HG03108 (cell line): ENCODE measurements around the gene CLIC3.
A peak's percentile ranks its signal among the peaks of the same experiment; 100 is the strongest.

ENCODE experiments used
- ATAC-seq: cut with Tn5 transposase; IDR thresholded peaks from one replicate; pipeline ENCODE4 v1.9.1; 2021; ENCODE audit warnings: moderate library complexity; ENCODE audit not compliant: unreplicated experiment

CLIC3 gene

DNA sequence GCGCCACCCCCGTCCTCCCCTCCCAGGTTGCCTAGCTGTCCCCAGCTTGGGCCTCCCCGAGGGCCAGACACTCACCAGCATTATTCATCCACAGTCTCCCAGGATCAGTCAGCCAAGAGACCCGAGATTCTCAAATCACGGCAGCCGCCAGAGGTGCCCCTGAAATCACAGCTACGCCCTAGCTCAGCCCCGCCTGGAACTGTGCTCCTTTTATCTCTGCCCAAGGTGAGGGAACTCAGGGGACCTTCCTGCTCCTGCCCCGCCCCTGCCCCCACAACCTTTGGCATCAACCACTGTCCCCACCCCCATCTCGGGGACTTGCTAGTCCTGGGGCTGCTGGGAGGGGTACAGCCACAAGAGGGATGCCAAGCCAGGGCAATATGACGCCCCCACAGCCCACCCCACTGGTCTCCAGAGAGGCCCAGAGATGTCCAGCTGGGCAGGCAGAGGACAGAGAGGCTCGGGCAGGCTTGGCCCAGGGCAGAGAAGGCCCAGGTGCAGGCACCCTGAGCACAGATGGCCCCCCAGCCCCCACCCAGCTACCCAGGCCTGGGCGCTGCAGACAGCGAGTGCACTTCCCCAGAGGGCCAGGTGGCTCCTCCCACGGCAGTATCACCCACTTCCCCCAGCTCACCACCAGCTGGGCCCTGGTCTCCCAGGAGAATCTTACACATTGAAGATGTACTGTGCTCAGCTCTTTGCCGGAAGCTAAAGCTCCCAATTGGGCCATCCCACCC is 35.7 kb upstream of the CLIC3 start, which contains the start of gene FUT7:
FUT7 (minus strand) TSS at position 185 of the 737 bp plus-strand sequence; CDS start at position 88, 97 bp downstream.
- ATAC-seq: no peak

DNA sequence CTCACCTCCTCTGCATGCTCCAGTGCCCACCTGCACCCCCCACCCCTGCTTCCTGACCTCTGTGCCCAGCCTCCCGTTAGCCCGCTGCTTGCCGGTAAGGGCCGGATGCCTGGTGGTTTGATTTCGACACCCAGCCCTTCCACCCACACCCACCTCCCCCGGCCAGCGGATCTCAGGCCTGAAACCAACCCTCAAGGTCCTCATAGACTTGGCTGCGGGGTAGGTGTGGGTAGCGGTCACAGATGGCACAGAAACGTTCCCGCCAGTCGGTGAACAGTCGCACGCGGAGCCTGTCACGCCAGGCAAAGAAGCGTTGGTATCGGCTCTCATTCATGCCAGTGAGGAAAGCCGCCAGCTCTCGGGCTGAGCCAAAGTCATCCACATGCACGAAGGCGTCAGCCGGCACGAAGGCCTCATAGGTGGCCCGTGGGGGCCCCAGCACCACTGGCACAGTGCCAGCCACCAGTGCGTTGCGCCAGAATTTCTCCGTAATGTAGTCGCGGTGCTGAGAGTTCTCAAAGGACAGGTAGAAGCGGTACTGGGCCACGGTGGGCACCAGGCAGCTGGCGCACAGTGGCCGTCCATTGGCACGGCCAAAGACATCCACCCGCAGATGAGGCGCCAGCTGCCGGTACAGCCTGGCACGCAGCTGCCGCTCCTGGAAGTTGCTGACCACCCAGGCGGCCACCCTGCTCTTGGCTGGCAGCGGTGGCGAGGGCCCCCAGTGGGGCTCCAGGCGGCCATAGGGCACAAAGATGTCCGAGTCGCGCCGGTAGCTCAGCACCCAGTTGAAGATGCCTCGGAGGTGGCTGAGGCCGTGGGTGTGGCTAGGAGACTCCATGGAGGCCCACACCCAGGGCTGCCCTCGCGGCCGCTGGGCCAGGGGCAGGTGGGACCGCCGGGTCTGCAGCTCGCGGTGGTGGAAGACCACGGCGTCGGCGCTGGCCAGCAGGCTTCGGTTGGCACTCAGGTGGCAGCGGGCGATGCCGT is 34.5 kb upstream of the CLIC3 start:
- ATAC-seq: no peak

DNA sequence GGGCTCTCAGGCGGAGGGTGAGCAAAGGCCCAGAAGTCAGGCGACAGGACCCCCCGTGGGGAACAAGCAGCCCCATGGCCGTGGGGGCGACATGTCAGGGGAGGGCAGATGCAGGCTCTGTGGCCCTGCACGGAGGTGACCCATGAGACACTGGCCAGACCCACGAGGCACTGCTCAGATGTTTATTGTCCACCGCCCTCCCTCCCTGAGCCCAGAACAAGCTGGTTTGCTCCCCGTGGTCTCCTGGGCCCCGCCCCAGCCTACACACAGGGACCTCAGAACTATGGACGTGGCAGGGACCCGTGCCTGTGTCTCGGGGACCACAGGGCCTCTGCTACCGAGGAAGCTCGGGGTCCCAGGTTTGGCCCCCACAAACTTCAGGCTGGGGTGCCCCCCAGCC is 33.6 kb upstream of the CLIC3 start:
- ATAC-seq: no peak

DNA sequence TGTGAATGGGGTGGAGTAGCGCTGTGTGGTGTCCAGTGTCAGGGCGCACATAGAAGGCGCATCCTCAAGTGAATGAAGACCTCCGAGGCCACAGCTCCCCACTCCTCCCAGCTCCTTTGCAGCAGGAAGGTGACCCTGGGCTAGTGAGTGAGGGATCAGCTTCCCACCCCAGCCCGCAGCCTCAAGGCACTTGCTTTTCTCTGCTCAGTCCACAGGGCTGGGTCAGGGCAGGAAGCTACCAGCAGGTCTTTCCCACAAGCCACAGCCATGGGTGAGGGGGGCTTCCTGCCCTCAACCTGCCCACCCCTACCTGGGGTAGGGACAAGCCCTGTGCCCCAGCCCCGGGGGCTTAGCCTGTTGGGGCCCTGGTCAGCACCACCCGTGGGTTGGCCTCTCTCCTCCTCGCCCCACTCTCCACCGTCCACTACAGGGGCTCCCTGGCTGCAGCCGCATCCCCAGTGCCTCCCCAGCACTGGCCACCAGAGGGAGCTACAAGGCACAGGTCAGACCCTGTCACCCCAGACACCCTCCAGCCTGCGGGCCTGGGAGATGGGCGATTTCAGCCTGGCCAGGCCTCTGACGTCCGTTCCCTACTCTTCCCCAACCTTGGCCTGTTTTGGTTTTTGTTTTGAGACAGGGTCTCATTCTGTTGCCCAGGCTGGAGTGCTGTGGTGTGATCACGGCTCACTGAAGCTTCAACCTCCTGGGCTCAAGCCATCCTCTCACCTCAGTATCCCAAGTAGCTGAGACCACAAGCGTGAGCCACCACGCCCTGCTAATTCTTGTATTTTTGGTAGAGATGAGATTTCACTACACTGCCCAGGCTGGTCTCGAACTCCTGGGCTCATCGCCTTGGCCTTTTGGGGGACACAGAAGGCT is 32.9 kb upstream of the CLIC3 start:
- ATAC-seq: peak; percentile 31

DNA sequence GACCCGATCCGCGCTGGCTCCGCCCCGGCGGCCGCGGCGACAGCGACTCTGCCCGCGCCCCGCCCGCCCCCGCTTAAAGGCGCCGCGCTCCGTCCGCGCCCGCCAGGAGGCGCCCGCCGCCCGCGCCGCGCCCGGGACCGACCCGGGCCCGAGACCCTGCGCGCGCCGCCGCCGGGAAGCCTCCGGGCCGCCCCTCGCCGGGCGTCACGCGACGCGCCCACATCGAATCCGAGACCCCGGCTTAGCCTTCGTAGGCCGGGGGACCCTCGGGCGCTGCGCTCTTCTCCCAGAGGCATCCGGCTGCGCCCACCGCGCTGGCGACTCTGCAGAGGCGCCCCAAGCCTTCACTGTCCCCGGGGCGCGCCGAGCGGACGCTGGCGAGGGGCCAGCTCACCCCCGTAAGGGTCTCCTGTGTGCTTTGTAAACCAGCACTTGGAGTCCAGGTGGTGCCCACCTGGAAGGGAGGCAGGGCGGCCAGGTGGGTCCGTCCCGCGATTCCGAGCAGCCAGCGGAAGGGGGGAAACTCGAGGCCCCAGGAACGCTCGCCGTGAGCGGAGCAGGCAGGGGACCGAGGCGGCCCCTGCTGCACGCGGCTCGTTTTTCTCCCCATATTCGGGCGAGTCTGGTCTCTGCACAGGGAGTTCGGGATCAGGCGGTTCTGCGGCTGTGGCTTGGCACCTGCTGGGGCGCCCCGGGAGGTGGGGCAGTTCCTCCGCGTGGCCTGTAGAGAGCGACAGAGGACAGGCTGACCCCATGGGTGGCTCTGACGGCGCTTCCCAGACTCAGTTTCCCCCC is 32.1 kb upstream of the CLIC3 start:
- peak; percentile 13 for ATAC-seq

DNA sequence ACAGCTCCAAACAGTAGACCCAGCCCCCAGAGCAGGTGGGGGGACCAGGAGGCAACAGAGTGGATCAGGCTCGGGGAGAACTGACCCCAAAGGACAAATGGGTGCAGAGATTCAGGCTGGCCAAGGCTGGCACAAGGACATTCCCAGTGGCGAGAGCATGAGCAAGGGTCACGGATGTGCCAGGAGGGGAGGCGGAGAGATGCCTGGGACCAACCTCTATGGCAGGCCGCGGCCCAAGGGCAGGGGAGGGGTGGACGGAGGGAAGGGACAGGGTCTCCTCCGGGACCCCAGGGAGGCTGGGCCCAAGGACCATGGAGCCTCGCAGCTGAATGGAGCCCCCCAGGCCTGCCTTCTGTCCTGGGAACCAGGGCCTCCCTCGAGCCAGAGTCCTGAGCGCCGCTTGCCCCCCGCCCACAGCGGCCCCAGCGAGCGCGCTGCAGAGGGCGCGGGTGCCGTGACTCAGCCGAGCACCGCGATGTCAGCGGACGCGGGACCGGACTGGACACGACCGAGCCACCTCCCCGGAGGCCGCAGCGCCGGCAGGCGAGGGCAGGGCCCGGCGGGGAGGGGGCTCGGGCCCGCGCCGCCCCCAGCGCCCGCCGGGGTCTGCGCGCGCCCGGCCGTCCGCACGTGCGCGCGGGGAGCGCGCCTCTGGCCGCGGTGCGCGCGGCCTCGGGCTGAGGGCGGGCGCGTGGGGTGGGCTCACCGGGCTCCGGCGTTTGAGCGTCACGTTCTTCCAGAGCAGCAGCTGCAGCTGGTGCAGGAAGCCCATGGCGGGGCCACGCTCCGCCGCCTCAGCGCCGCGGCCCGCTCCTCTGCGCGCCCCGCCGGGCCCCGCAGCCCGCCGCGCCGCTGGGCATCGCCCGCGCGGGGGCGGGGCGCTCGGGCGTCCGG is 31.2 kb upstream of the CLIC3 start, which contains the start of gene ABCA2:
ABCA2 (minus strand) TSS at position 869 of the 894 bp plus-strand sequence; CDS start at position 772, 97 bp downstream.
- no peak for ATAC-seq

DNA sequence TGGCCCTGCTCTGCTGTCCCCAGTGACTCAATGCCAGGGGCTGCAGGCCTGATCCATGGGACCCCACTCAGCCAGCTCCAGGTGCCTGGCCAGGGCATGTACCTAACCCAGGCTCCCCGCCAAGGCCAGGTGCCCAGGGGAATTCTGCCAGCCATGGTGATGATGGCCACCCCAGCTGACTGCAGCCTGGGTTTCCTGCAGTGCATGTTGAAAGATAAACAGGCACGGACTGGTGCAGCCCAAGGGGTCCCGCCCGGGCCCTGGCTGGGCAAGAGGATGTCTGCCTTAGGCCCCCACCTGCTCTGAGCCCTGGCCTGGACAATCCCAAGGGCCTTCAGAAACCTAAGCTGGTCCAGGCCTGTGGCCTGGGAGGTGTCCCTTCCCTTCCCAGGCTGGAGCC is 30.5 kb upstream of the CLIC3 start:
- no peak for ATAC-seq

DNA sequence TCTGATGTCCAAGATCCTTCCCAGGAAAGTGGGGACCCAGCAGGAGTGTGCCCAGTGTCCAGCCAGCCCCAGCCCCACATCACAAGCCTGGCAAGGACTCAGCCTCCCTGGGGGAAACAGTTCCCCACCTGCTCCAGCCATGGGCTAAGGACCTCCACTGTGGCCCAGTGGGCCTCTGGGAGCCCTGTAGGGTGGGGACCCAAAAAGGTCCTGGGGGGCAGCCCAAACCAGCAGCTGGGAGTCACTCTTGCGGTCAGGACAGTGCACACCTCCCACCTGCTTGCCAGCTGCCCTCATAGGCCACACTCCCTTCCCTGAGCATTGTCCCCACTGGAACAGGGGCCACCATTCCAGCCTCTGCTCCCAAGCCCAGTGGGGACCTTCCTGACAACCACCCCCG is 30.0 kb upstream of the CLIC3 start:
- no peak for ATAC-seq

DNA sequence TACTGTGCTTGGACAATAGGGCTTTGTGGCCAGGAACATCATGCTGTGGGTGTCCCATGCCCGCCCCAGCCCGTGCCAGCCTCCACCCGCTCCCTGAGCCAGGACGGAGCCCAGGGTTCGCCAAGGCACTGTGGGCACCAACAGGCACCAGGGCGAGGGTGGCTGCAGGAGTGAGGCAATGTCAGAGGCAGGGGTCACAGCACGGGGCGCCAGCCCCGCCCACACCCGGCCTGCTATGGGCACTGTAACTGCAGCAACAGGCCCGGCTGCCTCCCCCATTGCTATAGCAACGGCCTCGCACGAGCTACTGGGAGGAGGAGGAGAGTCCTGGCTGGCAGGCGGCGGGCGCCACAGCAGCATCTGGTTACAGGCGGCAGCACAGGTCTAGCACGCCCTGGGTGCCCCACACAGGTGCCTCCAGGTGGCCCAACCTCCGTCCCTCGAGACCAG is 29.2 kb upstream of the CLIC3 start:
- ATAC-seq: no peak

DNA sequence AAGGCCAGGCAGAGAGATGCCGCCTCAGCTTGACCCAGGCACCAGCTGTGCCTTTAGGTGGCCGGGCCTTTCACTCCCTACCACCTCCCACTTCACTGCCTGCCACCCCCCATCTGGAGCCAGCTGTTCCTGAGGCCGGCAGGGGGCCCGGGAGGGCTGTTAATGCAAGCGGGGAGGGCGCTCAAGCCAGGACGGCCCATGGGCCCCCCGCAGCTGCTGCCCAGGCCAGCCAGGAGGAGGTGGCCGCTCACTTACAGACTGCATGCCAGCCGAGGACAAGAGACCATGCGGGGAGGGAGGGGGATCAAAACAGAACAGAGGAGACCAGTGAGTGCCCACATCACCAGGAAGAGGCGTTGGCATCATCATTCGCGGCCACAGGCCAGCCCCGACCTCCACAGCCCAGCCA is 27.2 kb upstream of the CLIC3 start:
- no peak for ATAC-seq

DNA sequence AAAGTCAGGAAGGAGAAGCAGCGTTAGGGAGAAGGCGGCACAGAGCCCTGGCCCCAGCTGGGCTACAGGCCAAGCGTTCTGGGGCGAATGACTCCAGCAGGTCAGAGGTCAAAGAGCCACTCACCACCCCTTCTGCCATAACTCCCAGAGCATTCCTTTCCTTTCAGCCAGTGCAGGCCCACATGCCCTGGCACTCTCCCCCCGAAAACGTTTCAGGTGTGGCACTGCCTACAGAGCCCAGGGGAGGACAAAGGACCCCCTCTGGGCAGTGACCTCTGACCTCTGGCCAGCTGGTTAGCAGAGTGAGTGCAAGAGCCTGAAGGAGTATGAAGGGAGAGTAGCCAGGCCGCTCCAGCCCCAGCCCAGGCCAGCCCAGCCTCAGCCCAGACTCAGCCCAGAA is 26.8 kb upstream of the CLIC3 start:
- no peak for ATAC-seq

DNA sequence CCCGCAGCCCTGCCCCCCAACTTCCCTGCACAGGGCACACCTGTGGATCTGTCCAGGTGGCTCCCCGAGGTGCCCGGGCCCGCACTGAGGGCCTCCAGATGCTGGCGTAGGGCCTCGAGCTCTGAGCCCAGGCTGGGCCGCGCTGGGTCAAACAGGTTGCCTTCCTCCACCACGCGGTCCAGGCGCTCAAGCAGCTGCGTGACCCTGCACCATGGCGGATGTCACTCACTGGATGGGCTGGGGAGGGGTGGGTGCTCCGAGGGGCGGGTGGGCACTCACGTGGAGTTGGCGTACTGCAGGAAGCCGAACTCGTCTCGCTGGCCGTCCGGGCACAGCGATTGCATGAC is 26.3 kb upstream of the CLIC3 start:
- no peak for ATAC-seq

DNA sequence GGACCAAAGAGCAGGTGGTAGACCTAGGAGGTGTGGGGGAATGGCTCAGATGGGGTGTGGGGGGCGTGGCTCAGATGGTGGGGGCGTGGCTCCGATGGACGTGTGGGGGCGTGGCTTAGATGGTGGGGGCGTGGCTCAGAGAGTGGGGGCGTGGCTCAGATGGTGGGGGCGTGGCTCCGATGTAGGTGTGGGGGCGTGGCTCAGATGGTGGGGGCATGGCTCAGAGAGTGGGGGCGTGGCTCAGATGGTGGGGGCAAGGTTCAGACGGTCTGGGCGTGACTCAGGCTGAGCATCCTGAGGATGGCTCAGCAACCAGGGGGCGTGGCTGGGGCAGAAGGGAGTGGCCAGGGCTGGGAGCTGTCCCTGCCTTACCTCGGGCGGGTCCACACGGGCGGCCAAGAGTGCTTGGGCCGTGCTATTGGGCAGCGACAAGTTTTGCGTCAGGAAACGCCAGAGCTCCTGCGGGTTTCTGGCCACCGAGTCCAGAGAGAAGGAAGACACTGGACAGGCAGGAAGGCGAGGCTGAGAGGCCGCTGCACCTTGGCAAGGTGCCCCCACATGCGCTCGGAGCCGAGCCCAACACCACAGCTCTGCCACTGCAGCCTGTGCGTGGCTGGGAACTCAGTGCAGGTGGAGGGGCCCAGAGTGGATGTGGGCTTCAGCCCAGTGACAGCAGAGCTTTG is 25.8 kb upstream of the CLIC3 start:
- no peak for ATAC-seq

DNA sequence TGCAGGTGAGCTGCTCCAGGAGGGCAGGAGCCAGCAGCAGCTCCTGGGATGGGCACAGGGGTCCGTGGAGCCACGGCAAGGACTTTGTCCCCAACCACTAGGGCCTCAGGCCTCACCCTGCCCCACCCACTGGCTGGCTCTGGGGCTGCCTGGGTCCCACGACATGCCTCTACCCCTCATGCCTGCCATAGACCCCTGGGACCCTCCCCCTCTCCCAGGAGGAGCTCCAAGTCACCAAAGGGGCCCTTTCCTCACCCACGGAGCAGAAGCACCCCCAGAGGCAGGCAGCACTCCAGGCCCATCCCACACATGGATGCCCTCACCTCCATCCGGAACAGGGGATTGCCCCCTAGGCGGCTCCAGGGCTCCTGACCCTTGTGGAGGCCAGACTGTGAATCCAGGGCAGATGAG is 25.2 kb upstream of the CLIC3 start:
- ATAC-seq: no peak

DNA sequence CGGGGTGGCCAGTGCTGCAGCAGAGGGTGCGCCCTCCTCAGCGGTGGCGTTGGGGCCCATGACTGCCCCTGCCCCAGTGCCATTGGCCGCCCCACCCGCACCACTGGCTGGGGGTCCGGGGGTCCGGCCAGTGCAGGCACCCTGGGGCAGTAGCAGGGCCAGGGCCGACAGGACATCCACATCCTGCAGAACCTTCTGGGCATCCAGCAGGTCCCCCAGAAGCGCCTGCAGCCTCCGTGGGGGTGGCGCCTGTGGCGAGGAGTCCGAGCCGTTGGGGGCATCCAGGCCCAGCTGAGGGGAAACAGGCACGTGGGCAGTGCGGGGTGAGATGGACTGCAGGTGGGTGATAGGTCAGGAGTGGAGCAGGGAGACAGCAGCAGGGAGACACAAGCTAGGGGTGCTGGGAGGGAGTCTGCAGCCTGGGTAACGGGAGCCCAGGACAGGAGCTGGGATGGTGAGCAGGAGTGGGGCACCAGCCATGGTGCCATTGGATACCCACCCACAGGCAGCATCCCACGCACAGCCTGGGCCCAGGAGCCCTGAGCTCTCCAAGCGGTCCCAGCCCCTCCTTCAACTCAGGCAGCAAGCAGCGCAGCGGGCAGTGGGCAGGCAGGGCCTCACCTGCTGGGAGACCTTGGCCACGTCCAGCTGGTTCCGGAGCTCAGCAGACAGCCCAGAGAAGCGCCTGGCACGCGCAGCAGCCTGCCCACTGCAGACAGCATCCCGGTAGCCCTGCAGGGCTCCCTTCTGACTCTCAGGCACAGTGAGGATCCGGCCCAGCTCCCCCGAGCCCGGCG is 24.6 kb upstream of the CLIC3 start:
- no peak for ATAC-seq

DNA sequence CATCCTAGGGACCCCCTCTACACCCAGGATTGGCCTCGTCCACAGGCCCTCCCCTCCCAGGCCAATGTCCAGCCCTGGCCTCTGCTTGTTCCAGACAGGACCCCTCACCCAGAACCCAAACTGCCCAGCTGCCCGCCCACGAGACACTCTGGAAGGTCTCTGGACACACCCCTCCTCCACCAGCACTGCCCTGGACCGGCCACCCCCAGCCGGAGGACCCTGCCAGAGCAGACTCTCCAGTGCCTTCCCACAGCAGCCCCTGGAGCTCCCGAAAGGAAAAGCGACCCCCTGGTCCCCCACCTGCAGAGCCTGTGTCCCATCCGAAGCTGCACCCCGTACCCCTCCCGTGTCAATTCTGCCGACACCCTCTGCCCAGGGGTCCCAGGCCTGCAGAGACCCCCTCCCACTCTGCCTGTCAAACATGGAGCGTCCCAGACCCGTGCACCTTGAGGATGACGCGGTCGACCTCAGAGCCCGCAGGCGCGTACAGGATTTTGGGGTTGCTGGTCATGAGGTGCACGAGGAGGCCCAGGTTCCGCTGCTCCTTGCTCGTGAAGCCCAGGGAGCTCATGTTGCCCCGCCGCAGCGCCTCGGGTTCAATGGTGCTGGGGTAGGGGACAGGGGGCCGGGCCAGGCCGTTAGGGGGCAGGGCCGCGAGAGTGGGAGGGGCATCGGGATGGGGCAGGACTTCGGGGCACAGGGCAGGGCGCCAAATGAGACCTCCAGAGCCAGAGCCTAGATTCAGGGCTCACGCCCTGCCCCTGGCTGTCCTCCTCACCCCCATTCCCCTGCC is 23.7 kb upstream of the CLIC3 start:
- ATAC-seq: no peak
